Measurements from ENCODE around the gene ZNF248. TPM values are rescaled to one million over a fixed set of nuclear protein-coding genes. Genes with fewer than 3 reads are reported as not detected.

Gene ZNF248
- total RNA-seq, 1 donor from 2014 or later = 9.6 TPM

DNA sequence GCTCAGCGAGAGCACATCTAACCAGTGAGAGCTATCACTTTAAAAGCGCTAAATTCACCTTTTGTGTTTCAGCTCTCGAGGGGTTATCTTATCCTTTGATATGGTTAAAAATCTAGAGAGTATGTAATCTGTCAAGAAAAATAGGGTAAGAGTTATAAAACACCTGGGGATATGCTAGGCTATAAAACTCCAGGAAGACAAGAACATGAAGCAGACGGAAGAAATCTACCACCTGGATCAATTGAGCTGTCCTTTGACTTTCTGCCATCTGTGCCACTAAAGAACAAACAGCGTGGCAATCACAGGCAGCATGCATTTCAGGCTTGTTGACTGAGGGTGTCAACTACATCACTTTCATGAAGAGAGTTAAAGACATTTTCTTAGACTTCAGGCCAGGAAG lies 83.1 kb downstream of the ZNF248 start:
- TF ChIP-seq, protein P1, sequence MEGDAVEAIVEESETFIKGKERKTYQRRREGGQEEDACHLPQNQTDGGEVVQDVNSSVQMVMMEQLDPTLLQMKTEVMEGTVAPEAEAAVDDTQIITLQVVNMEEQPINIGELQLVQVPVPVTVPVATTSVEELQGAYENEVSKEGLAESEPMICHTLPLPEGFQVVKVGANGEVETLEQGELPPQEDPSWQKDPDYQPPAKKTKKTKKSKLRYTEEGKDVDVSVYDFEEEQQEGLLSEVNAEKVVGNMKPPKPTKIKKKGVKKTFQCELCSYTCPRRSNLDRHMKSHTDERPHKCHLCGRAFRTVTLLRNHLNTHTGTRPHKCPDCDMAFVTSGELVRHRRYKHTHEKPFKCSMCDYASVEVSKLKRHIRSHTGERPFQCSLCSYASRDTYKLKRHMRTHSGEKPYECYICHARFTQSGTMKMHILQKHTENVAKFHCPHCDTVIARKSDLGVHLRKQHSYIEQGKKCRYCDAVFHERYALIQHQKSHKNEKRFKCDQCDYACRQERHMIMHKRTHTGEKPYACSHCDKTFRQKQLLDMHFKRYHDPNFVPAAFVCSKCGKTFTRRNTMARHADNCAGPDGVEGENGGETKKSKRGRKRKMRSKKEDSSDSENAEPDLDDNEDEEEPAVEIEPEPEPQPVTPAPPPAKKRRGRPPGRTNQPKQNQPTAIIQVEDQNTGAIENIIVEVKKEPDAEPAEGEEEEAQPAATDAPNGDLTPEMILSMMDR (IDR thresholded peaks at IDR 0.05; ENCODE audit: insufficient read depth, low read length, poor library complexity, severe bottlenecking) = no peak

DNA sequence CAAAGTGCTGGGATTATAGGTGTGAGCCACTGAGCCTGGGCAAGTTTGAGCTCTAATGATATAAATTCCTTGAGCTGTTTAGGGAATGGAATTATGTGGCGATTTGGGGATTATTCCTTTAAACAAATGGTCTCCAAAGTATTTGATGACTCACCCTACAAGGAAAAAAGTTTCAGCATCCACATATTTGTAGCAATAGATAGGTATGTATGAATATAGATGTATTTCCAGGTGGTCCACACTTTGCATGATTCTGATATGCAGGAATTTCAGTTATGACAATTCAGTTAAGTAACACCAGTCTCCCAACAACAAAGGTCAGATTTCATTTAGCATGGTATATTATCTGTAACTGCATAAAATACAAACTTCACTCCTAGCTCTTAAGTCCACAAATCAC lies 92.2 kb downstream of the ZNF248 start:
- H3K36me3 ChIP-seq (ENCODE audit: control insufficient read depth, insufficient read depth, low read length) = no peaks in the 10 kb centered on the region
- TF ChIP-seq, protein P1 (IDR thresholded peaks at IDR 0.05; ENCODE audit: insufficient read depth, low read length, poor library complexity, severe bottlenecking) = no peak
- no peaks in the 10 kb centered on the region for H3K27me3 ChIP-seq (ENCODE audit: control insufficient read depth, insufficient read depth, low read length)
- no peak for DNase-seq (ENCODE audit: low read depth)
- no peak overlapping the region for H3K4me3 ChIP-seq (ENCODE audit: low read depth, low read length)

More for the DNA sequence above, 83.1 kb downstream of the ZNF248 start:
- Histone ChIP-seq H3K4me3 (ENCODE audit: low read depth, low read length) (no peak overlapping the region), H3K27me3 (ENCODE audit: control insufficient read depth, insufficient read depth, low read length) (no peaks in the 10 kb centered on the region), H3K36me3 (ENCODE audit: control insufficient read depth, insufficient read depth, low read length) (no peaks in the 10 kb centered on the region)
- no peak for DNase-seq (ENCODE audit: low read depth)

DNA sequence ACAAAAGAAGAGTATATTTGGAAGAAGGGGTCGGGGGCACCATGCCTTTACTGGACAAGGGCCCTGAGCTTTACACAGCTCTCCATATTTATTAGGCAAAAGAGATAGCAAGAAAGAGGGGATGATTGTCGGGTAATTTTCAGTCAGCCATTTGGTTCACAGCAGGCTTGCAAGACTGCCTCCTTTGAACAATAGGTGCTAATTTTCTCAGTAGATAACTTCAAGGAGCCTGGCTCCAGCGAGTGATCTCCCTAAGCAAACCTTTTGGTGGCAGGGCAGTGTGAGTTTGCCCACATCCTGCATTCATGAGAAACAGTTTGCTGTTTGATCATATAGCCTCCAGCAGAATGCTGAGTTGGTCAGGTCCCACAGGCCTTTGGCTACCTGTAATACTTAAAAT lies 94.3 kb downstream of the ZNF248 start:
- no peak overlapping the region for H3K4me3 ChIP-seq (ENCODE audit: low read depth, low read length)
- DNase-seq (ENCODE audit: low read depth) = no peak
- TF ChIP-seq, protein P1 (IDR thresholded peaks at IDR 0.05; ENCODE audit: insufficient read depth, low read length, poor library complexity, severe bottlenecking) = no peak
- no peaks in the 10 kb centered on the region for H3K27me3 ChIP-seq (ENCODE audit: control insufficient read depth, insufficient read depth, low read length)
- no peaks in the 10 kb centered on the region for H3K36me3 ChIP-seq (ENCODE audit: control insufficient read depth, insufficient read depth, low read length)

DNA sequence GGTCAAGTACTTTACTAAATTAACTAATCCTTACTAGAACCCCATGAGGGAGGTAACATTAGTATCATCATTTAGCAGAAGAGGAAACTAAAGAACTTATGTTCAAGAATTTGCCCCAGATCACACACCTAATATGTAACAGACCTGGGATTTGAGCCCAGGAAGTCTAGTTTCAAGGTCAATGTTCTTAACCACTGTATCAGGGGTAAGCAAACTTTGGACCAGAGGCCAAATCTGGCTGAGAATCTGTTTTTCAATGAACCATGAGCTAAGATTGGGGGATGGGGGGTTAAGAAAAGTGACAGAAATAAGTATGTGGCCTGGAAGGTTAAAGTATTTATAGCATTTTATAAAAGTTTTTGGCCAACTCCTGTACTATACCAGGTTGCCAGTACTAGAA lies 95.1 kb downstream of the ZNF248 start:
- Histone ChIP-seq H3K36me3 (ENCODE audit: control insufficient read depth, insufficient read depth, low read length) (no peaks in the 10 kb centered on the region), H3K27me3 (ENCODE audit: control insufficient read depth, insufficient read depth, low read length) (no peaks in the 10 kb centered on the region), H3K4me3 (ENCODE audit: low read depth, low read length) (no peak overlapping the region)
- no peak for DNase-seq (ENCODE audit: low read depth)
- TF ChIP-seq, protein P1 (IDR thresholded peaks at IDR 0.05; ENCODE audit: insufficient read depth, low read length, poor library complexity, severe bottlenecking) = no peak

DNA sequence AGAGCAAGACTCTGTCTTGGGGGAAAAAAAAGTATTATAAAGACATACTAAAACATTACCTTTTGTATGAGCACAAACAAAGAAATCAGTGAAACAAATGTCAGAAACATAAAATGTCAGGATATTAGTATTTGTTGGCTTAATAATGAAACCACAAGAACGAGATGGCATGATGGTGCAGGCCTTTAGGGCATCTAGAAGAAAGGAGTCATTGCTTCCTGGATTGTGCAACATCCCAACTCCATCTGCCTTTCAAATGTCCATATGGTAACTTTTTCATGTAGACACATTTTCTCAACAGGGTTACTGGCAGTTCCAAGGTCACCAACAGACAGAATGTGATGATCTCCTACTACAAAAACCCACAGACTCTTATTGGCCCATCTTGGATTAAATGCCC lies 96.6 kb downstream of the ZNF248 start:
- DNase-seq (ENCODE audit: low read depth) = no peak

DNA sequence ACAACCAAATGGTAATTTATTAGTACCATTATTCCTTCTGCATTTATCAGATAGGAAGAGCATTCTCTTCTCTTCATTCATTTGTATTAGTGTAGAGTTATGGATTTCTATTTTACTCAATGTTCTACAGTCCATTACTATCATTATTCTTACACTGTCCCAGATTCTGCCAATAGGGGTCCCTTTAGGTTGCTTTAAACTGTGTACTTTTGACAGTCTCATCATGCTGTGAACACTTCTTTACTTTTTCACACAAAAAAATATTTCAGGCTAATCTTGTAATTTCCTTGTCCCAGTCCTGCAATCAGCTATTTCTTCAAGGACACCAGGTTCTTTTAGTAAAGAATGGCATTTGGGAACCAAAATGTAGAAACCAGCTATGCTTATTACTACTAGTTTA lies 99.3 kb downstream of the ZNF248 start:
- no peak for DNase-seq (ENCODE audit: low read depth)
- TF ChIP-seq, protein P1 (IDR thresholded peaks at IDR 0.05; ENCODE audit: insufficient read depth, low read length, poor library complexity, severe bottlenecking) = no peak
- no peak overlapping the region for H3K4me3 ChIP-seq (ENCODE audit: low read depth, low read length)
- H3K27me3 ChIP-seq (ENCODE audit: control insufficient read depth, insufficient read depth, low read length) = no peaks in the 10 kb centered on the region
- H3K36me3 ChIP-seq (ENCODE audit: control insufficient read depth, insufficient read depth, low read length) = no peaks in the 10 kb centered on the region

More for the DNA sequence above, 96.6 kb downstream of the ZNF248 start:
- Histone ChIP-seq H3K36me3 (ENCODE audit: control insufficient read depth, insufficient read depth, low read length) (no peaks in the 10 kb centered on the region), H3K27me3 (ENCODE audit: control insufficient read depth, insufficient read depth, low read length) (no peaks in the 10 kb centered on the region), H3K4me3 (ENCODE audit: low read depth, low read length) (no peak overlapping the region)
- TF ChIP-seq, protein P1 (IDR thresholded peaks at IDR 0.05; ENCODE audit: insufficient read depth, low read length, poor library complexity, severe bottlenecking) = no peak

All from kidney epithelial cell (primary cell).